WI38 (cell line): ENCODE data around the gene OR6K3.
"Not testable (repeated sequence)": the region's sequence is repeated elsewhere in the genome, so short reads cannot be mapped to it uniquely, and the experiment has no call there.

Source experiments
- H3K4me3 ChIP-seq: 2 replicates; pipeline ENCODE4 v1.5.1; 2011; ENCODE audit warnings: low read depth, mild to moderate bottlenecking, control low read depth, low read length
- TF ChIP-seq, protein P1 (sequence below): IDR thresholded peaks from 2 replicates; pipeline ENCODE4 v1.5.1; 2012; ENCODE audit warnings: low read depth, mild to moderate bottlenecking, control low read depth, low read length

Gene OR6K3

DNA sequence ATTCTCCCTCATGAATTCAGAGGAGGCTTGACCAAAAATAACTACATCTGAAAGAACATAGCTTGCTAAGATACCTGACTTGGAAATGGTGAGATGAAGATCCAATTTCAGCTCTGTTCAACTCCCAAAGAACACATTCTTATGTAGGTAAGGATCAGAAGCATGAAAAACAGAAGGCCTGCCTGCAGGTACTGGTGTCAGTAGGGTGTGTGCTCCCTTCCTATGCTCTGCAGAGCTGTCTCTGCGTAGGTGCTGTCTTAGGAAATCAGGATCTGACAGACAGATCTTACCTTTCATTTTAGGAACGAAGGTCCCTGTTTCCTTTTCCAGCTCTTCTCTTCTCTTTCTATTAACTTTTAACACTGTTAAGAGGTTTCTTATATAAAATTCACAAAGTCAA is 14.4 kb downstream of the OR6K3 start:
- H3K4me3 ChIP-seq: no peak overlapping the region
- TF ChIP-seq, protein P1, sequence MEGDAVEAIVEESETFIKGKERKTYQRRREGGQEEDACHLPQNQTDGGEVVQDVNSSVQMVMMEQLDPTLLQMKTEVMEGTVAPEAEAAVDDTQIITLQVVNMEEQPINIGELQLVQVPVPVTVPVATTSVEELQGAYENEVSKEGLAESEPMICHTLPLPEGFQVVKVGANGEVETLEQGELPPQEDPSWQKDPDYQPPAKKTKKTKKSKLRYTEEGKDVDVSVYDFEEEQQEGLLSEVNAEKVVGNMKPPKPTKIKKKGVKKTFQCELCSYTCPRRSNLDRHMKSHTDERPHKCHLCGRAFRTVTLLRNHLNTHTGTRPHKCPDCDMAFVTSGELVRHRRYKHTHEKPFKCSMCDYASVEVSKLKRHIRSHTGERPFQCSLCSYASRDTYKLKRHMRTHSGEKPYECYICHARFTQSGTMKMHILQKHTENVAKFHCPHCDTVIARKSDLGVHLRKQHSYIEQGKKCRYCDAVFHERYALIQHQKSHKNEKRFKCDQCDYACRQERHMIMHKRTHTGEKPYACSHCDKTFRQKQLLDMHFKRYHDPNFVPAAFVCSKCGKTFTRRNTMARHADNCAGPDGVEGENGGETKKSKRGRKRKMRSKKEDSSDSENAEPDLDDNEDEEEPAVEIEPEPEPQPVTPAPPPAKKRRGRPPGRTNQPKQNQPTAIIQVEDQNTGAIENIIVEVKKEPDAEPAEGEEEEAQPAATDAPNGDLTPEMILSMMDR: no peak

DNA sequence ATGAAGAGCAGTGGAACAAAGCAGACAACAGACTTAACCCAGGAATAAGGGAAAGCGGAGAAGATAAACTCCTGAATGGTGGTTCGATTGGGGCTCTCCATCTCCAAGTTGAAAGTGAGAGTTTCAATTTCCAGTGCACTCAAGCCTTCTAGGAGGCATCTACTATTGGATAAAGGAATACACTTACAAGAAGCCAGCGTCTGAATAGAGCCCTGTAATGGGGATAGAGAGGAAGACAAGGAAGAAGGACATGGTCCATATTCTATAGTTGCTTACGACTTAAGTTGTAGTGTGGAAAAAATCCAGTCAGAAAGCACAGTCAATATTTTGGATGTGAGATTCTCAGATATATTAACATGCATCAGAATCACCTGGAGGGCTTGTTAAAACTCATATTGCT is 20.0 kb downstream of the OR6K3 start, which contains the start of gene OR6K2:
Gene OR6K2, minus strand, starts transcription at position 101 of the 400 bp plus-strand sequence. Its CDS starts 0 bp downstream, at position 101.
- TF ChIP-seq, protein P1: no peak

DNA sequence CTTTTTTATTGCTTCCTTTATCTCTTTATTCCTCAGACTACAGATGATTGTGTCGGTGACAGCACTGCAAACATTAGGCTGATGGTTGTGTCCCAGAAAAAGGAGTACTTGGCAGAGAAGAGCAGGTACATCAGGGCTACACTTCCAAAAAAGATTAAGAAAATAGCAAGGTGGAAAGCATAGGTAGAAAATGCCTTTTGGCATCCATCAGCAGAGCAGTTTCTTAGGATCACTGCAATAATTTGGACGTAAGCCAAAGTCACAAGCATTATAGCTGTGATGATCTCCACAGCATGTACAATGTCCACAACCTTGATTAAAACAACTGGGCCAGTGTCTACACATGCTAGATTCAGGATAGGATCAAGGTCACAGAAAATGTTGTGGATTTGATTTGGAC is 25.9 kb downstream of the OR6K3 start:
- TF ChIP-seq, protein P1: no peak
- H3K4me3 ChIP-seq: no peak overlapping the region

More for the DNA sequence above, 20.0 kb downstream of the OR6K3 start, which contains the start of gene OR6K2:
- no peak within 1 kb of the TSS for H3K4me3 ChIP-seq

DNA sequence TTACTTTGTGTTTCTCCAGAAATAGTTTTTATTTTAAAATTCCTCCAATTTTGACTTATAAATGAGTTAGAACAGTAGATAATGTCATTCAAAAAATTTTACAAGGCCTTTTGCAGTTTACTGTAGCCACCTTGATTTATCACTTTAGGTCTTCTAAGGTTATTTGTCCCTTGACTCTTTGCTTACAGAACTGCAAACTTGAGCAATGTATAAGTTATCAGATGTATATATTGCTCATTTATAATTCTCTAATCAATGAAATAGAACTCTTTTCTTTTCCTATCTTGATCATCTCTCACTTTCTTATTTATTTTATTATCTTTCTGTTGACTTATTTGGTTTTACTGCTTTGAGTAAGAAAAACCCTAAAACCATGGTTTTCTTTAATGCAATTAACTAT is 28.2 kb downstream of the OR6K3 start:
- TF ChIP-seq, protein P1: no peak
- no peak overlapping the region for H3K4me3 ChIP-seq

DNA sequence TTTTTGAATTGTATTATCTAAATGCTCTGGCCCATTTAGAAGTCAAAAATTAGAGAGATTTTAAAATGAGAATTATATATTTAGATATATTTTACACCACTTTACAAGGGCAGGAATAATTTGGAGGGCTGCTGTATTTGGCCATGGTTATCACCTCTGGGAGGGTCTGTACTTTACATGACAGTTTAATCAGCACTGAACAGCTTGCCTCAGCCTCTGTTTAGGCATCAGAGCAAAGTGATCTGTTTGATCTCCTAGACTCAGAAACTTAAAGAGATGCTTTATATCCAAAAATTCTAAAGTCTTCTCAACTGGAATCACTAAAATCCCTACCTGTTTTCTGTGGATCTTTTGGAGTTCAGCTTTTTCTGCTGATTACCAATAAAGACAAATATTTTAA is 28.6 kb downstream of the OR6K3 start:
- H3K4me3 ChIP-seq: no peak overlapping the region
- TF ChIP-seq, protein P1: no peak

DNA sequence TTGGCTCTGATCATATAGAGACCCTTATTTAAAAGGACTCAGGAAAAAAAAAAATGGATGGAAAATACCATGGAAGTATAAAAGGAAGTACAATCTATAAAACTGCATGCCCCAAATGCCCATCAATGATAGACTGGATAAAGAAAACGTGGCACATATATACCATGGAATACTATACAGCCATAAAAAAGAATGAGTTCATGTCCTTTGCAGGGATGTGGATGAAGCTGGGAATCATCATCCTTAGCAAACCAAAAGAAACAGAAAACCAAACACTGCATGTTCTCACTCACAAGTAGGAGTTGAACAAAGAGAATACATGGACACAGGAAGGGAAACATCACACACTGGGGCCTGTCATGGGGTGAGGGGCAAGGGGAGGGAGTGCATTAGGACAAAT is 29.4 kb downstream of the OR6K3 start:
- not testable (repeated sequence) for H3K4me3 ChIP-seq

DNA sequence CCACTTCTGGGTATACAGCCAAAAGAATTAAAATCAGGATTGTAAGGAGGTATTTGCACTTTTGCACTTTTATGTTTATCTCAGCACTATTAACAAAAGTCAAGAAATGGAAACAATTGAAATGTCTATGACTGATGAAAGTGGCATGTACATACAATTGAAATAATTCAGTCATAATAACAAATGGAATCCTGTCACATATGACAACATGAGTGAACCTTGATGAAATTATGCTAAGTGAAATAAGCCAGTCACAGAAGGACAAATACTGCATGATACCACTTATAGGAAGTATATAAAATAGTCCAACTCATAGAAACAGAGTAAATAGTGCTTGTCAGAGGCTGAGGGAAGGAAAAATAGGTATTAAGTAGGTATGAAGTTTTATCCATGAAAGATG is 30.6 kb downstream of the OR6K3 start:
- TF ChIP-seq, protein P1: no peak
- H3K4me3 ChIP-seq: no peak overlapping the region

DNA sequence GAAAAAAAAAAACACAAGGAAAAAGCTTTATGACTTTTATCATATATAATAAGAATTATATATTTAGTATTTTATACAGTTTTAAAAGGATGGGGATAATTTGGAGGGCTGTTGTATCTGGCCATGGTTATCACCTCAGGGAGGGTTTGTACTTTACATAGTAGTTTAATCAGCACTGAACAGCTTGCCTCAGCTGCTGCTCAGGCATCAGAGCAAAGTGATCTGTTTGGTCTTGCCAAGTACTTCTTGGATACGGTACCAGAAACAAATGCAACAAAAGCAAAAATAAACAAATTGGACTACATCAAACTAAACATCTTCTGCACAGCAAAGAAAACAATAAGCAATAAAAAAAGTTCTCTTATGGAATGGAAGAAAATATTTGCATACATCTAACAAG is 31.4 kb downstream of the OR6K3 start:
- TF ChIP-seq, protein P1: no peak
- H3K4me3 ChIP-seq: no peak overlapping the region

DNA sequence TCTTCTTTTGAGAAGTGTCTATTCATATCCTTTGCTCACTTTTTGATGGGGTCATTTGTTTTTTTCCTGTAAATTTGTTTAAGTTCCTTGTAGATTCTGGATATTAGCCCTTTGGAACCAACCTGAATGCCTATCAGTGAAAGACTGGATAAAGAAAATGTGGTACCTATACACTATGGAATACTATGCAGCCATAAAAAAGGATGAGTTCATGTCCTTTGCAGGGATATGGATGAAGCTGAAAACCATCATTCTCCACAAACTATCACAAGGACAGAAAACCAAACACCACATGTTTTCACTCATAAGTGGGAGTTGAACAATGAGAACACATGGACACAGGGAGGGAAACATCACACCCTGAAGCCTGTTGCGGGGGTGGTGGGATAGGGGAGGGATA is 32.2 kb downstream of the OR6K3 start:
- H3K4me3 ChIP-seq: not testable (repeated sequence)
